CD4-positive, alpha-beta T cell (primary cell): Measurements from ENCODE around the gene RCOR1. TPM values are rescaled to one million over a fixed set of nuclear protein-coding genes. Genes with fewer than 3 reads are reported as not detected.

ENCODE experiments used
- ATAC-seq: fragments of 200-7000 bp; cut with Tn5 transposase; one replicate; pipeline ENCODE4 v1.10.0; 2022; ENCODE audit warnings: mild to moderate bottlenecking; ENCODE audit not compliant: poor library complexity
- CTCF ChIA-PET: fragments of 350-600 bp; sonication (Branson Sonifier 250); formaldehyde crosslinking; loops from one replicate; lab custom pipeline; 2021; ENCODE audit warnings: antibody characterized with exemption, inconsistent platforms; lab: Charles Lee
- POLR2A ChIA-PET: fragments of 350-600 bp; sonication (Branson Sonifier 250); formaldehyde crosslinking; loops from one replicate; lab custom pipeline; 2021; ENCODE audit warnings: antibody characterized with exemption, inconsistent platforms; lab: Charles Lee
- DNase-seq, 14 experiments: peaks; one replicate each; pipeline ENCODE4 v3.0.0-alpha.2; 2013 to 2020; ENCODE audit warnings: mixed read lengths in 2 of 14
- H3K27ac ChIP-seq, 2 donors: one replicate each; pipeline versions ENCODE4 v1.5.1 to v1.7.0; 2013; ENCODE audit warnings: low read length in 2 of 2, low read depth in 1 of 2, mild to moderate bottlenecking in 1 of 2
- H3K27me3 ChIP-seq, 2 experiments: 1 replicate in 1 of 2; 2 replicates in 1 of 2; pipeline versions ENCODE4 v1.6.1 to v1.7.0; 2013; ENCODE audit warnings: low read length in 2 of 2, control low read depth in 1 of 2, mild to moderate bottlenecking in 1 of 2, moderate library complexity in 1 of 2; ENCODE audit not compliant: insufficient read depth in 2 of 2, control insufficient read depth in 1 of 2
- H3K36me3 ChIP-seq: one replicate; pipeline ENCODE4 v1.6.1; 2013; ENCODE audit warnings: low read length, control low read depth; ENCODE audit not compliant: insufficient read depth
- H3K4me1 ChIP-seq: one replicate; pipeline ENCODE4 v1.6.1; 2013; ENCODE audit warnings: low read length, control low read depth; ENCODE audit not compliant: insufficient read depth
- H3K4me3 ChIP-seq: one replicate; pipeline ENCODE4 v1.5.1; 2013; ENCODE audit warnings: mild to moderate bottlenecking, low read length, moderate library complexity
- H3K9me3 ChIP-seq, 2 experiments: 1 replicate in 1 of 2; 2 replicates in 1 of 2; pipeline versions ENCODE4 v1.6.1 to v1.7.0; 2013; ENCODE audit warnings: low read length in 2 of 2, mild to moderate bottlenecking in 2 of 2, control low read depth in 1 of 2, moderate library complexity in 1 of 2; ENCODE audit not compliant: control insufficient read depth in 1 of 2, insufficient read depth in 1 of 2
- H3K27ac Mint-ChIP-seq: one replicate; pipeline ENCODE4 v1.8.0; 2020; ENCODE audit warnings: mixed read lengths
- H3K27me3 Mint-ChIP-seq: one replicate; pipeline ENCODE4 v1.8.0; 2021; ENCODE audit warnings: mixed read lengths
- H3K36me3 Mint-ChIP-seq: one replicate; pipeline ENCODE4 v1.8.0; 2021; ENCODE audit warnings: low read depth, mixed read lengths
- H3K4me1 Mint-ChIP-seq: one replicate; pipeline ENCODE4 v1.8.0; 2021; ENCODE audit warnings: low read depth, mixed read lengths
- H3K4me3 Mint-ChIP-seq: one replicate; pipeline ENCODE4 v1.8.0; 2020; ENCODE audit warnings: mild to moderate bottlenecking, mixed read lengths
- H3K9me3 Mint-ChIP-seq: one replicate; pipeline ENCODE4 v1.8.0; 2020; ENCODE audit warnings: mixed read lengths
- CTCF ChIP-seq: fragments of 200-600 bp; IDR thresholded peaks from one replicate; pipeline ENCODE4 v1.8.0; 2022; ENCODE audit warnings: antibody characterized with exemption, mild to moderate bottlenecking
- intact Hi-C, 2 experiments: fragments of 100-400 bp; cut with DNase I in 1 of 2; cut with micrococcal nuclease in 1 of 2; formaldehyde crosslinking; loops; one replicate each; pipeline versions ENCODE4 v1.15.1 to v1.9.0; 2023 to 2025; cut with DNase I, micrococcal nuclease
- total RNA-seq, 174 experiments: library from RNA in 2 of 174; stranded (reverse) in 2 of 174; gene quantifications; one replicate each; pipeline ENCODE4 v1.2.3 and lab custom pipeline; 2021 to 2026

Gene RCOR1
- total RNA-seq, 2 experiments from 2014 or later: 20.5 to 23.1 TPM

- ATAC-seq: no peak
- POLR2A ChIA-PET: no interaction called here
Measured at GRCh38 chr14:102586420-102587104, 5.9 kb upstream of the RCOR1 start.

GRCh38 chr14:102588821-102589220 is 3.6 kb upstream of the RCOR1 start:
- H3K27me3 ChIP-seq: no peaks in the 10 kb centered on the region
- H3K27ac ChIP-seq: no peak overlapping the region
- no peak overlapping the region for H3K27ac Mint-ChIP-seq
- intact Hi-C loops: no loop called here
- ATAC-seq (no peak), DNase-seq (no peak)
- ChIA-PET POLR2A (no interaction called here), CTCF (no interaction called here)
- no peak for TF ChIP-seq CTCF
- no peaks in the 10 kb centered on the region for H3K9me3 Mint-ChIP-seq
- H3K4me3 Mint-ChIP-seq: no peak overlapping the region
- H3K36me3 ChIP-seq: no peaks in the 10 kb centered on the region
- H3K4me3 ChIP-seq: no peak overlapping the region
- no peaks in the 10 kb centered on the region for H3K9me3 ChIP-seq
- no peaks in the 10 kb centered on the region for H3K27me3 Mint-ChIP-seq
- peaks cover 11% of the 10 kb centered on the region for H3K4me1 Mint-ChIP-seq
- H3K36me3 Mint-ChIP-seq: peaks cover 7% of the 10 kb centered on the region
- peaks cover 17% of the 10 kb centered on the region for H3K4me1 ChIP-seq

More at GRCh38 chr14:102586420-102587104, 5.9 kb upstream of the RCOR1 start:
- DNase-seq: no peak
- Histone ChIP-seq H3K27me3 (no peaks in the 10 kb centered on the region), H3K27ac (no peak overlapping the region), H3K36me3 (no peaks in the 10 kb centered on the region), H3K9me3 (no peaks in the 10 kb centered on the region), H3K4me3 (no peak overlapping the region), H3K4me1 (peaks cover 10% of the 10 kb centered on the region)
- Mint-ChIP-seq H3K9me3 (no peaks in the 10 kb centered on the region), H3K4me3 (no peak overlapping the region), H3K4me1 (peaks cover 8% of the 10 kb centered on the region), H3K27me3 (no peaks in the 10 kb centered on the region), H3K27ac (no peak overlapping the region), H3K36me3 (no peaks in the 10 kb centered on the region)
- CTCF ChIA-PET: no interaction called here
- TF ChIP-seq CTCF: no peak
- intact Hi-C loops: no loop called here

- CTCF ChIA-PET: interaction anchor here (3.2 kb wide), 1 partner anchor 65 kb away, joined by 14 read pairs; no protein-coding TSS in a partner anchor
- Mint-ChIP-seq H3K36me3 (peaks cover 16% of the 10 kb centered on the region), H3K27me3 (no peaks in the 10 kb centered on the region), H3K27ac (peak overlapping the region; percentile 95), H3K4me1 (peaks cover 21% of the 10 kb centered on the region), H3K9me3 (no peaks in the 10 kb centered on the region), H3K4me3 (peak overlapping the region; percentile 73)
- Histone ChIP-seq H3K27ac (no peak overlapping the region), H3K36me3 (no peaks in the 10 kb centered on the region), H3K4me3 (no peak overlapping the region), H3K27me3 (no peaks in the 10 kb centered on the region), H3K4me1 (peaks cover 21% of the 10 kb centered on the region), H3K9me3 (no peaks in the 10 kb centered on the region)
- TF ChIP-seq CTCF: no peak
- POLR2A ChIA-PET: no interaction called here
- intact Hi-C loops: loop anchor here (2.0 to 10.0 kb wide), 7 partner anchors 92 to 805 kb away; partner anchors contain the start of genes AMN (in 1 of the 2), CINP (in 1 of the 2), TECPR2 (in 1 of the 2) and TRAF3 (in 1 of the 2)
- ATAC-seq: no peak
- no peak for DNase-seq
Measured at GRCh38 chr14:102589761-102590290, 2.6 kb upstream of the RCOR1 start.
